Activated effector memory CD4-positive, alpha-beta T cell treated with Interleukin-2 at 50 U/mL for 16 hours (primary cell): ENCODE data around the gene PSMC1.
"Not testable (repeated sequence)": the region's sequence is repeated elsewhere in the genome, so short reads cannot be mapped to it uniquely, and the experiment has no call there.

Source experiments
- DNase-seq: peaks from one replicate; pipeline ENCODE4 v3.0.0-alpha.2; 2020

PSMC1 gene

DNA sequence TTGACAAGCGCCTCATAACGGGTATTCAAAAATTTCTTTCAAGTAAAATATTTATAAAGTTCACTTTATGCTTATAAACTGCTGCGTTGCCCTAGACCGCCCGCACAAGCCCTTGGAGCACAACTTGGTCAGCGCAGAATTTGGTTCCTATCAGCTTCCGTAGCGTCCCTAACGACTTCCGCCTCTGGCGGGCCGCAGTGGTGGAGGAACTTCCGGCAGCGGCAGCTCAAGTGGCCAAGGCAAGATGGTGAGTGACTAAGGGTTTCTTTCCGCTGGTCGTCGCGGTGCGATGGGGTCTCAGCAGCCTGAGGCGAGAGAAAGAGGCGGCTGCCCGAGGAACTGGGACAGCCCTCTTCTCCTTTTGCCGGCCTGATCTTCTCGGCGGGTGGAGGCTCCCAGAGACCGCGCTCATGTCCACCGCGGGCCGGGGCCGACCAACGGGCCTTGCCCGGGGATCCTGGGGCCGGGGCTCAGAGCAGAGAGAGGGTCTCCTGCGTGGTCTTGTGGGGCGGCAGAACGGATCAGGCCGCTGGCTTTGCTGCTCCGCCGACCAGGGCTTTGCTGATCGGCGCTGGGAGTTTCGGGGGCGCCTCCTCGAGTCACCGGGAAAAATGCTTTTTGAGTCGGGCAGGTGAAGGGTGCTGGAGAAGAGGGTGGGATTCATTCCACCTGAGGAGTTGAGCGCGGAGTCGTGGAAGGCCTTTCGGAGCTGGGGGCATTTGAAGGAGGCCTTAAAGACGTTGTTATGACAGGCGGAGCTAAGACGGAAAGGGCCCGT, at the start of gene PSMC1:
Gene PSMC1 (plus strand): TSS at position 200 of the 778 bp plus-strand sequence. CDS start 45 bp downstream, at position 245.
- peak; percentile 84 for DNase-seq

DNA sequence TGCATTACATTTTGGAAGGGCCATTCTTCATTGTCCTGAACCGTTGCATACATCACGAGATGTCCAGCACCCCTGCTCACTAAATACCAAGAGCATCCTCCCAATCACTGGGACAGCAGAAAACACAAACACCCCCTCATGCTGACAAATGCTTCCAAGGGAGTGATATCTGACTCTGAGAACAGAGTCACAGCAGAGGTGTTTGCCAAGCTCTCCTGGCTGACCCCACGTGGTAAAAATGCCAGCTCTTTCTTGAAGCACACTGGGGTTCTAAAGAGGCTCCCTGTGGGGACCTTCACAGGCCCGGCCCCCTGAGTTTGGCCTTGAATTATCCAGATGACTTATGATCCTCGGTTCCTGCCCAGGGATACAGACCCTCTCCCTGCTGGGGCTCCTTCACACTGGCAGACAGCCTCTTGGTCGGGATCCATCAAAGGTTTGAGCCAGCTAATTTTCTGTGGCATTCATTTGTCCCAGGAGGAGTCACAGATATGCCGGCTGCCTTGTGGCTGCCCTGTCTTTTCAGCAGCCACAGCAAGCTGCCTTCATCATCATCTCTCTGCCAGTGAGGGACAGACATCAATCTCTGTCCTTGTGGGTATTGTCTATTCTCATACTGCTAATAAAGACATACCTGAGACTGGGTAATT, 43.1 kb upstream of the PSMC1 start:
- no peak for DNase-seq

DNA sequence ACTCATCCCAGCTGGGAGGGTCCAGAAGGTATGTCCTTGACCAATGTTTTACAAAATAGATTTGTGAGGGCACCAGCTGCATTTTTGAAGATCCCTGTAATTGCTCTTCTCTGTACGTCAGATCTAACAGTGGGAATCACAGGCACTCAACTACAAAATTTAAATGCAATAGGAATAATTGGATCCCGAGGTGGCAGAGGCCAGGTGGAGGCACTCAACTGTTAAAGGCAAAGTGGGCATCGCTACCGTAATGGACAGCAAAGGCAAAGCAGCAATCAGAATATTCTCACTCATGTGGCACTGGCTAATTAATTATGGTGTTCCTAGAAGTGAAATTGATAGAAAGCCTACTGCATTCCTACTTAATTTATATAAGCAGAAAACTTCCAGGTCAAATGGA, 27.9 kb upstream of the PSMC1 start:
- no peak for DNase-seq

DNA sequence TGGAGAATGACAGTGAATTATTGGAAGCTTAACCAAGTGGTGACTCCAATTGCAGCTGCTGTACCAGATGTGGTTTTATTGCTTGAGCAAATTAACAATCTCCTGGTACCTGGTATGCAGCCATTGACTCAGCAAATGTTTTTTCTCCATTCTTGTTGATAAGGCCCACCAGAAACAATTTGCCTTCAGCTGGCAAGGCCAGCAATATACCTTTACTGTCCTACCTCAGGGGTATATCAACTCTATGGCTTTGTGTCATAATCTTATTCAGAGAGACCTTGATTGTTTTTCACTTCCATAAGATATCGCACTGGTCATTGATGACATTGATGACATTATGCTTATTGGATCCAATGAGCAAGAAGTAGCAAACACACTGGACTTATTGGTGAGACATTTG, 26.4 kb upstream of the PSMC1 start:
- not testable (repeated sequence) for DNase-seq

DNA sequence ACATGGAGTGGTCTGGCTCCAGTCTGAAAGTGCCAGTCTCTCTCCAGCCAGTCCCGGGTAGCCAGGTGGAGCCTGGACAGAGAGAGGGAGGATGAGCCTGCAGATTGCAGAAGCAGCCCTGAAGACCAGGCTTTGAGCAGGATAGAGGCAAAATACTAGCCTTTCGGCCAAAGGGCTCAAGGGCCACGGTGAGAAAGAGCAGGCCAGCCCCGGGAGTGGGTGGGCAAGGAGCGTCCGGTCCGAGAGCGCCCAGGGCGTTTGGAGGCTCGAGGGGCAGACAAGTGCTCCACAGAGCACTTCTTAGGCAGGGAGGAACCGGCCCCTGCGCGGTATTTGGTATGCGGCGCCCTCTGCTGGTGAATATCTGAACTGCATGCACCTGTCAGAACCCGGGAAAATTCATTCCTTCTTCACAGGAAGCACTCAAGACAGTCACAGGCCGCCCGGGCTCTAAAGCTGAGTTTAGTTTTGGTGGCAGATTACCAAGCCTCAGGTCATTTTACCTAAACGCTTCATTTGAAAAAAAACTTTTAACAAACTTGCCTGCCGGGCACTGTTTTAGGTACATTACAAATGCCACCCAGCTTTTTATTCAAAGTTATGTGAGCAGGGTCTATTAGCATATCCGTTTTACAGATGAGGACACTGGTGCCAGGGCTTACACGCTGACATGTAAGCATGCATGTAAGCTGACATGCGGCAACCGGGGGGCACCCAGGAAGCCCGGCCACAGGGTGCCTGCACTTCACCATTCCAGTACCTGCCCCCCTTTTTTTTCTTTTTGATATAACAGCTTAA, 21.0 kb upstream of the PSMC1 start:
- peak; percentile 40 for DNase-seq

DNA sequence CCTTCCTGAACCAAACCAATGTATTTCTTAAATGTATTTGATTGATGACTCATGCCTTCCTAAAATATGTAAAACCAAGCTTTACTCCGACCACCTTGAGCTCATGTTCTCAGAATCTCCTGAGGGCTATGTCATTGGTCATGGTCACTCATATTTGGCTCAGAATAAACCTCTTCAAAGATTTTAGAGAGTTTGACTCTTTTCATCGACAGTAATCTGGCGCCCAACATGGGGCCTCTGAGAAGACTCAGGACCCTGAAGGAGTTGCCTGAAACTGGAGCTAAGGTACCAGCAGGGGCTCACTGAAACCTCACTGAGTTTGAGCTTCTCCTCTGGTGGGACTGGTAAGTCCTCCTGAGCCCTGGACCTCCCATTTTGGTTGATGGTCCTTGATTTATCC, 17.2 kb upstream of the PSMC1 start:
- no peak for DNase-seq

DNA sequence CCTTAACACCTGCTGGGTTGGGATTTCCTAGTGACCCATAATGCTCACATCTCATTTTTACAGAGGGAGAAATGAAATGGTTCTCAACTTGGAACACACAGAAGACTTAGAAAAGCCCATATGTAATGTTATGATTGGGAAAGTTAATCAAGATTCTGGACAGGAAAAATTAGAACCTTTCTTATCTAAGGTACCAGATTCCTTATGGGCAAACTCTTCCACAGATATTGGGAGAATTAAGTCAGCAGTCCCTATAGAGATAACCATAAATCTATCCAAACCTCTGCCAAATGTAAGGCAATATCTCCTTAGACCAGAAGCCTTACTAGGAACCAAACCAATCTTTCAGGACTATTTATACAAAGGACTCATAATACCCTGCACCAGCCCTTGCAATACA, 13.9 kb upstream of the PSMC1 start:
- no peak for DNase-seq

DNA sequence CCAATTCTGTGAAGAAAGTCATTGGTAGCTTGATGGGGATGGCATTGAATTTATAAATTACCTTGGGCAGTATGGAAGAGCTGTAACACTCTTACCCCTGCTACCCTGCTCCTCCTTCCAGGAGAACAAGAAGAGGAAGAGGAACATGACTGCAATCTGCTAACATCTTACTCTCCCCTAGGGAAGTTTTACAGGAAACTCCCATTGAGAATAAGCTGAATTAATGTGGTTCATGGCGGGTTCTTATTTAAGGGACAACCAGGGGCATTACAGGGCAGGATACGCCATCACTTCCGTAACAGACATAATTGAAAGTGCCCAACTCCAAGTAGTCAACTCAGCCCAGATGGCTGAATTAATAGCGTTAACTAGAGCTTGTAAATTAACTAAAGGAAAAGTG, 9.4 kb upstream of the PSMC1 start:
- DNase-seq, result no peak

DNA sequence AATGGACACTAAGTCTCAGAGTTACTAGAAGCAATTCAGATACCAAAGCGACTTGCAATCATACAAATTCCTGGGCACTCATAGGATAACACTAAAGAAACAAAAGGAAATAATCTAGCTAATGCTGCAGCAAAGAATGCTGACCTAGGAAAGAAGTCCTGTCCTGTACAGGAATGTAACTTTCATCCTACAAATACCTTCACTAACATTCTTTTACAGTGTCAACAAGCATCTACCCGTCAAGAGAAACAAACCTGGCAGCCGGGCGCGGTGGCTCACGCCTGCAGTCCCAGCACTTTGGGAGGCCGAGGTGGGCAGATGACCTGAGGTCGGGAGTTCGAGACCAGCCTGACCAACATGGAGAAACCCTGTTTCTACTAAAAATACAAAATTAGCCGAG, 8.9 kb upstream of the PSMC1 start:
- DNase-seq, result not testable (repeated sequence)

DNA sequence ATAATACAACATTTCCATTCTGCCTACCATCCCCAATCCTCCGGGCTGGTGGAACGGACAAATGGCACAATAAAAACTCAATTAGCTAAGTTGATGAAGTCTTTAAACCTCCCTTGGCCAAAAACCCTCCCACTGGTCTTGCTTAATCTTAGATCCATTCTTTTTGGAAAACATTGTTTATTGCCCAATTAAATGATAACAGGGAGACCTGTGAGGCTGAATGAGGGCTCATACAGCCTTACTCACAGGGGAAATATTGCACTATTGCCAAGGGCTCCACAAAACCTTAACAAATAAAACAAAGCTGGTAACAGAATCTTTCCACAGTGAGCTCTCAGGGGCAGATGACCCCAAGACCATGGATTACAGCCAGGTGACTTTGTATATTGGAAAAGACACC, 7.8 kb upstream of the PSMC1 start:
- no peak for DNase-seq

DNA sequence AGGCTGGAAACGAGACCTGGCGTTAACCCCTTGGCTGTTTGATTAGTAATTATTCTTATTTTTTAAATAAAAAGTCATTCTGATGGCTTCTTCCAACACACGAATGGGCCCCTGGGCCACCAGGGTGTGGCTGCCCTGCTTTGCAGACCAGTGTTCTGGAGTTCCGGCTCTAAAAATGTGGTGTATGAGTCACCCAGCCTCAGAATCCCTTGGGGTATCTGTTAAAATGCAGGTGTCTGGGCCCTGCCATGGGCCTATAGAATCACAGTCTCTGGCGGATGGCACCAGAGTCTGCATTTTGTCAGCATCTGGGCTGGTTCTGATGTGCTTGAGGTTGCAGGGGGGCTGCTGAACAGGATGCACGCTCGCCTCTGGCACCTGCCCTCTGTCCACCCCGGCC, 2.5 kb upstream of the PSMC1 start:
- no peak for DNase-seq

DNA sequence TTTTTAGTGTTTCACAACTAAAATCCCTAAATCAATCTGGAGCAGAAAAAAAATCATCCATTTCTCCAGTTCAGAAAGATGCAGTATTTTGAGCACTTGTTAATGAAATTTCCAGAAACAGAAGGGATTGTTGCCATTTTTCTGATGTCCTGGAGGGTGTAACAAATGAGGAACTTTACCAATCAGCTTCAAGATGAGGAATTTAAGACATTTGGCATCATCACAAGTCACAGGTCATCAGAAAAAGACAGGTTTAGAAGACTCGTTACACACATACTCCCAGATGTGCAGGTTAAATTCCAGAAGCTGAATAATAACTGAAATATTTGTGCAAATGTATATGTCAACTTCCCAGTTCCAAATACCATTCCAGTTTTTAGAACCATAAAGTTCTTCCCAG, 482 bp upstream of the PSMC1 start:
- DNase-seq, result no peak

DNA sequence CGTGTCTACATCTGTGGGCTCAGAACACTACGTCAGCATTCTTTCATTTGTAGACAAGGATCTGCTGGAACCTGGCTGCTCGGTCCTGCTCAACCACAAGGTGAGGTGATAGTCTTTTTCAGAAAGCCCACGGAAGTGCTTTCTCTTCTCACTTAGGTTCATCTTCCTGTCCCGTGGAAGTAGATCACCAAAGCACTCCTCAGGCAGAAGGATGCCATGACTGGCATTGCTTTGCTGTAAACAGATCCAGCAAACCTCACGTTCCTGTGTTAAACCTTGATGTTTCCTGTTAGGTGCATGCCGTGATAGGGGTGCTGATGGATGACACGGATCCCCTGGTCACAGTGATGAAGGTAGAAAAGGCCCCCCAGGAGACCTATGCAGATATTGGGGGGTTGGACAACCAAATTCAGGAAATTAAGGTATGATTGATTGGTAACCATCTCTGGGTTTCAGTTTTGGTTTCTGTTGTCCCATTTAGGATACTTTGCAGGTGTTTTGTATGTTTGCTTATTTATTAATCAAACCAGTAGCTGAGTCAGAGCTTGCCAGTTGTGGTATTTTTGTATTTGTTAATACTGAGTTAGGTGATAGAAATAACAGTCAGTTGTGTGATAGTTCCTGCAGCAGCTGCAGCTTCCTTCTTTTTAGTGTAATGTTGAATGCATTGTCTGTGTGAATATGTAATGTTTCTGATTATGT, 7.5 kb downstream of the PSMC1 start:
- DNase-seq, result no peak

DNA sequence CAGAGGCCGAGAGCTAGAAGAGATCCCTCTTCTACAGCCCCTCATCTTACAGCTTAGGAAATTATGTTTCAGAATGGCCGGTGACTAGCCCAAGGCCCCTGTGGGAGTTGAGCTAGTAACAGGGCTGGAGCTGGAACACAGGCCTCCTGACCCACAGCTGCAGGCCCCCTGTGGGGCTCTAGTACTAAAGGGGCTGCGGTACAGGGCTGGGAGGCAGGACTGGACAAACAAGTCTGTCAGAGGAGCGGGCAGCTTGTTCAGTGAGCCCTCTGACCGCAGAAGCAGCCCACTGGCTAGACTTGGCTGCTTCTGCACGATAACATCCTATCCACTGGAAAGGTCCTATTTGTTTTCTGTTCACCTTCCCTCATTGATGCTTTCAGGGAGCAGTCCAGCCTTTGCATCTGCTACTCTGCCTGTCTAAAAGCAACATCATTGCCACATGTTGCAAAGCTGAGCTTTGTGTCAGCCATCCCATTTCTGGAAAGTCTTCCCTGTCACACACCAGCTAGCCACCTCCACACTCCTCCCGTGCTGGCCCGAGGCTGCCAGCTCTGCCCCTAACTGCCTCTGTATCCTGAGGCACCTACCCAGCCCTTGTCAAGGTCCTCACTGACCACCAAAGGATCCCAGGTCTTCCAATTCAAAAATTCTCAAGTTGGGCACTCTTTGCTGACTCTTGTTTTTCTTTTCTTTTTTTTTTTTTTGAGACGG, 10.2 kb downstream of the PSMC1 start:
- DNase-seq, result no peak

DNA sequence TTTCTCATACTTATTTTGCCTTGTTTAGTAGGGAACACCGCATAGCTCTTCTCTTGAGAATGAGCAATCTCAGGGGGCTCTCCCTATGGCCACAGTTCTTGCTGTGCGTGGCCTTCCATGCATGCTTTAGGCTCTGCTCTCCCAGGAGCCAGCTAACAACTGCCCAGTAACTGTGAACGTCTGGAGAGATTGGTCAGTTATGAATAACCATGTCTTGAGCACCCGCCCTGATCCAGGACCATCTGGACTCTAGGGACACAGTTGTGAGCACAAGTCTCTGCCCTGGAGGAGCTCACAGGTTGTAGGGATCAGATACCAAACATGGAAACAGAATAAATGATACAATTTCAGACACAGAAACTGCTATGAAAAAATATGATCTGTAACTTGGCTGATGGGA, 12.1 kb downstream of the PSMC1 start:
- DNase-seq, result no peak

DNA sequence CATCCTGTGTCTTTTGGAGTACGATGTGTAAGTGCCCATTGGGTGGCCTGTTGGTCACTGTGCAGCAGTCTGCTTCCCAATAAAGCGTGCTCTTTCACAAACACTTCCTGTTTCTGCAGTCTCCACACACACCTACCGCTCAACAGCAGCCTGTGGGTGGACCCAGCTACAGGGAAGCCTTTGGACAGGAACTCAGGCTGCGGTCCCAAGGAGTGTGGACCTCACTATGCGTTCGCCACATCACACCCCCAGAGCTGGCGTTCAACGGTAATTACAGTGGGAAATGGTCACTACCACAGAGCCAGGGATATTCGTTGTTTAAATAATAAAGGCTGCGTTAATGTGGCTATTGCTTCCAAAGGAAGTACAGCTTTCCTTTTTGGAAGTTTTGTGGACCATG, 16.2 kb downstream of the PSMC1 start:
- DNase-seq, result no peak

DNA sequence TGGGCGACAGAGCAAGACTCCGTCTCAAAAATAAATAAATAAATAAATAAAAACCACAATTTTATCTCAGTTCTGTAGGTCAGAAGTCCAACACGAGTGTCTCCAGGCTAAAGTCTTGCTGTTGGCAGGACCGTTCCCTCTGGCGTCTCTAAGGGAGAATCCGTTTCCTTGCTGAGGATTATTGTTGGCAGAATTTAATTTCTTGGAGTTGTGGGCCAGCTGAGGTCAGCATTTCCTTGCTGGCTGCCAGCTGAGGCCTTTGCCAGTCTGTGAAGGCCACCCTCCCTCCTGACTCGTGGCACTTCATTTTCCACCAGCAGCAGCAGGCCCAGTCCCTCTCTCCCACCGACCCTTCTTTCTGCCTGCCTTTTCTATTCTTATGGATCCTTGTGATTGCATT, 17.2 kb downstream of the PSMC1 start:
- no peak for DNase-seq

DNA sequence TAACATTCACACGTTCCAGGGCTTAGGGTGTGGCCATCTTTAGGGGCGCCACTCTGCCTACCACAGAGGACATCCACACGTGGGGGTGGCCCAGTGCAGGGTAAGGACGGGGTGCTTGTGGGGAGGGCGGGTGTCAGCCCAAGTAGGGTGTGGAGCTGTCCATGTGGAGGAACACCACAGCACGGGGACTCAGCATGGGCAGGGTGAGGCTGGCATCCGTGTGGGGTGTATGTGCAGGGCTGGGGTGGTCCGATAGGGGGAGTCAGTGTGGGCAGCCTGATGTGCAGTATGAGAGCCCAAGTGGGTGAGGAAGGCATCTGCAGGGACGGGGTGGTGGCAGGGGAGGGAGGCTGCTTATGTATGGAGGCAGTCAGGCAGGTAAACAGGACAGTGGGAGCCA, 17.7 kb downstream of the PSMC1 start:
- no peak for DNase-seq

DNA sequence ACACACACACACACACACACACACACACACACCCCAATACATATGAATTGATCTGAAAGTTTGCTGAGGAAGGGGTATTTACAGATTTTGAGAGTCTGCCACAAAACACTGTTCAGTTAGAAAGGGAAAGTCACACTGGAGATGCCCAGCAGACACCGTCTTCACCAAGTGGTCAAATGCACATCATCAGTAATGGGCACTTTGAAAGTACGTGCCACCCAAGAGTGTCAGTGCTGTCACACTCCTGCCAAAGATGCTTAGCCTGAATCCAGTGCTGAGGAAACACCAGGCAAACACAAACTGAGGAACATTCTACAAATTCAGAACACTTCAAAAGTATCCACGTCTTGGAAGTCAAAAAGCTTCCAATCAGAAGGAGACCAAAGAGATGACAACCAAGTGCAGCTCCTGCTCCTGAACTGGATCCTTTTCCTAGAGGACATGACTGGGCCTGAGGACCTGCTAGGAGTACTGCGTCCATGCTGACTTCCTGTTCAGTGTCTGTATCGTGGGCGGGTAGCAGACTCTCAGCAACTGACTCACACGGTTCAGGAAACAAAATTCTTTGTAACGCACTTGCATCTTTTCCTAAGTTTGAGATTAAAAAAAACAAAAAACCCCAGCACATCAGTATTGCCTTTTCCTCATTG, 18.6 kb downstream of the PSMC1 start:
- no peak for DNase-seq

DNA sequence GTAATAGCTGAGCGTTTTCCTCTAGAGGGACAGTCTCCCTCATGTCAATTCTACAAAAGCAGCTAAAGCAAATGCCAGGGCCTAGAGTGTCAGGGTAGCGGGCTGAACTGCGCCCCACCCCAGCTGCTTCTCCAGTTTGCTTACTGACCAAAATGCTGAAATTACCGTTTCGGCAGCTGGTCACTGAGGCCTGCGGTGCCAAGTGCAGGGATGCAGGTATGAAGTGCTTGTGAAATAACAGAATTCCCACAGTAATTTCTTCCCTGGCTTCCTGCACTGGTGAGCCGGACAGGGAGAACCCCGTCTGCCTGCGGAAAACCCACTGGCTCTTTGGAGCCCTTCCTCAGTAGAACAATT, 19.1 kb downstream of the PSMC1 start:
- no peak for DNase-seq

DNA sequence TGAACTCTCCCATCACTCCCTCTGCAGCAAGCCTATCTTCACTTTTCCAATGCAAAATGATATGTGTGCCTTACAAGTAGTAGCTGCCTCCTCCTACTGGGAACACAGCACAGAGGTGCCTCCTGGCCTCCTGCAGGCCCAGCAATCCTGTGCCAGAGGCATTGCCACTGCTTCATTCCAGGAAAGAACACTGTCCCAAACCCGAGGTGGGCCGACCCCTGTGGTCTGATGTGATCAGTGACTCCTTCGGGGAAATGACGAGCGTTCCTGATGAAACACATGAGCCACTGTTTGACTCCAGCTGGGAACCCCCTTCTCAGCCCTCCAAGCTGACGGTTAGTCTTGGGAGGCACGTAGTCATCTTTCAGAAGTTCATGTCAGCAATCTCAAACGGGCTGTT, 19.5 kb downstream of the PSMC1 start:
- no peak for DNase-seq
